ENCODE results near the gene PLCB4.

Gene PLCB4

GRCh38 chr20:9323622-9324021, 254.7 kb downstream of the PLCB4 start:
- peak; percentile 10 for DNase-seq (ENCODE audit: low spot score)

GRCh38 chr20:9329355-9330101, 260.6 kb downstream of the PLCB4 start:
- no peak for DNase-seq (ENCODE audit: low spot score)

- DNase-seq (ENCODE audit: low spot score), result no peak
These were observed 261.3 kb downstream of the PLCB4 start for GRCh38 chr20:9330151-9330550.

- no peak for DNase-seq (ENCODE audit: low spot score)
These were observed 263.0 kb downstream of the PLCB4 start for GRCh38 chr20:9331707-9332435.

- DNase-seq (ENCODE audit: low spot score), result no peak
These were observed 264.0 kb downstream of the PLCB4 start for GRCh38 chr20:9332791-9333479.

- no peak for DNase-seq (ENCODE audit: low spot score)
These were observed 266.0 kb downstream of the PLCB4 start for GRCh38 chr20:9334866-9335265.

- no peak for DNase-seq (ENCODE audit: low spot score)
These were observed 269.2 kb downstream of the PLCB4 start for GRCh38 chr20:9338101-9338500.

- no peak for DNase-seq (ENCODE audit: low spot score)
These were observed 270.8 kb downstream of the PLCB4 start for GRCh38 chr20:9339708-9340107.

GRCh38 chr20:9342651-9343050, 273.8 kb downstream of the PLCB4 start:
- no peak for DNase-seq (ENCODE audit: low spot score)

- DNase-seq (ENCODE audit: low spot score), result peak; percentile 11
These were observed 275.4 kb downstream of the PLCB4 start for GRCh38 chr20:9344083-9344920.

- DNase-seq (ENCODE audit: low spot score), result no peak
These were observed 279.4 kb downstream of the PLCB4 start for GRCh38 chr20:9348316-9348715.

- peak; percentile 22 for DNase-seq (ENCODE audit: low spot score)
These were observed 279.9 kb downstream of the PLCB4 start for GRCh38 chr20:9348747-9349146.

GRCh38 chr20:9349249-9349648, 280.4 kb downstream of the PLCB4 start:
- no peak for DNase-seq (ENCODE audit: low spot score)

GRCh38 chr20:9352739-9353138, 283.9 kb downstream of the PLCB4 start:
- DNase-seq (ENCODE audit: low spot score), result no peak

- DNase-seq (ENCODE audit: low spot score), result no peak
These were observed 284.5 kb downstream of the PLCB4 start for GRCh38 chr20:9353180-9353915.

- no peak for DNase-seq (ENCODE audit: low spot score)
These were observed 285.0 kb downstream of the PLCB4 start for GRCh38 chr20:9353916-9354276.

GRCh38 chr20:9354579-9354978, 285.7 kb downstream of the PLCB4 start:
- DNase-seq (ENCODE audit: low spot score), result no peak

GRCh38 chr20:9358001-9358400, 289.1 kb downstream of the PLCB4 start:
- no peak for DNase-seq (ENCODE audit: low spot score)

GRCh38 chr20:9359561-9360308, 290.8 kb downstream of the PLCB4 start:
- no peak for DNase-seq (ENCODE audit: low spot score)

- no peak for DNase-seq (ENCODE audit: low spot score)
These were observed 291.5 kb downstream of the PLCB4 start for GRCh38 chr20:9360431-9360830.

GRCh38 chr20:9363673-9364072, 294.8 kb downstream of the PLCB4 start:
- no peak for DNase-seq (ENCODE audit: low spot score)

All from hepatic stellate cell (primary cell).